ENCODE results near the gene NCAM1.

Gene NCAM1

GRCh38 chr11:113314389-113315301 is 353.4 kb downstream of the NCAM1 start, which contains the start of gene TTC12:
TTC12 (plus strand) TSS chr11:113314583; CDS start chr11:113316258, 1,675 bp downstream.
- Histone ChIP-seq H3K36me3 (ENCODE audit: control insufficient read depth in 2 of 2, insufficient read depth in 1 of 2, low read length in 2 of 2) (peaks cover 0 to 25% of the 10 kb centered on the region in 2 experiments; a peak in 1 of 3 replicates), H3K4me1 (ENCODE audit: control insufficient read depth, insufficient read depth, low read length) (no peaks in the 10 kb centered on the region; the same call in 1 of the 2 replicates), H3K27ac (ENCODE audit: extremely low read depth, low read depth, low read length) (peak within 1 kb of the TSS; percentile 48; the same call in 1 of the 2 replicates), H3K4me3 (ENCODE audit: low read depth, low read length) (peak within 1 kb of the TSS; percentile 92), H3K9me3 (ENCODE audit: control insufficient read depth, insufficient read depth, low read depth, low read length) (no peaks in the 10 kb centered on the region)
- CTCF ChIA-PET, result interaction anchor here (0.6 to 2.9 kb wide), 7 partner anchors 8 to 795 kb away, joined by 3 to 14 read pairs (median 4); no protein-coding TSS in a partner anchor
- POLR2A ChIA-PET, result interaction anchor here (0.6 to 1.5 kb wide), 6 partner anchors 8 to 389 kb away, joined by 3 to 4 read pairs (median 3); no protein-coding TSS in a partner anchor
- TF ChIP-seq ZNF518A (tag by site-specific recombination; conservative IDR thresholded peaks at IDR 0.05; ENCODE audit: low read depth), result no peak
- TF ChIP-seq ZBTB1 (tag by site-specific recombination; IDR thresholded peaks at IDR 0.05), result no peak
- TF ChIP-seq ZSCAN5A (tag by site-specific recombination; IDR thresholded peaks at IDR 0.05), result no peak
- TF ChIP-seq ZBTB7A (tag by site-specific recombination; IDR thresholded peaks at IDR 0.05; ENCODE audit: low read depth), result 0 out of 2 replicates have a peak, but pooled peaks have one; percentile 12
- peak; percentile 59; the same call in 1 of the 2 replicates for TF ChIP-seq PATZ1 (tag by site-specific recombination; IDR thresholded peaks at IDR 0.05)
- peak; percentile 68; the same call in 1 of the 2 replicates for TF ChIP-seq ZNF76 (tag by site-specific recombination; IDR thresholded peaks at IDR 0.05; ENCODE audit: borderline replicate concordance, low read depth)
- TF ChIP-seq ZNF280D (tag by site-specific recombination; IDR thresholded peaks at IDR 0.05), result no peak
- TF ChIP-seq ZBTB8A (tag by site-specific recombination; IDR thresholded peaks at IDR 0.05), result peak; percentile 86
- peak; percentile 61; the same call in 1 of the 2 replicates for TF ChIP-seq KLF10 (tag by site-specific recombination; IDR thresholded peaks at IDR 0.05)
- TF ChIP-seq ZSCAN4 (tag by site-specific recombination; IDR thresholded peaks at IDR 0.05), result no peak
- TF ChIP-seq ZNF214 (tag by site-specific recombination; IDR thresholded peaks at IDR 0.05; ENCODE audit: borderline replicate concordance), result no peak
- 0 out of 2 replicates have a peak, but pooled peaks have one; percentile 48 for TF ChIP-seq ZNF629 (tag by site-specific recombination; IDR thresholded peaks at IDR 0.05)
- no peak for TF ChIP-seq ZNF610 (tag by site-specific recombination; IDR thresholded peaks at IDR 0.05; ENCODE audit: borderline replicate concordance)
- TF ChIP-seq ZSCAN30 (tag by site-specific recombination; IDR thresholded peaks at IDR 0.05), result peak; percentile 44; the same call in 1 of the 2 replicates
- TF ChIP-seq IKZF3 (tag by site-specific recombination; IDR thresholded peaks at IDR 0.05), result no peak
- TF ChIP-seq GLI4 (tag by site-specific recombination; IDR thresholded peaks at IDR 0.05), result no peak
- TF ChIP-seq ZNF174 (tag by site-specific recombination; IDR thresholded peaks at IDR 0.05), result no peak
- peak; percentile 94 for TF ChIP-seq ZBTB20 (tag by site-specific recombination; IDR thresholded peaks at IDR 0.05)
- TF ChIP-seq SP7 (tag by site-specific recombination; IDR thresholded peaks at IDR 0.05), result no peak
- TF ChIP-seq ZNF747 (tag by site-specific recombination; IDR thresholded peaks at IDR 0.05), result no peak
- peak; percentile 31; the same call in 1 of the 2 replicates for TF ChIP-seq GLIS1 (tag by site-specific recombination; IDR thresholded peaks at IDR 0.05)
- no peak for TF ChIP-seq ZNF350 (tag by site-specific recombination; IDR thresholded peaks at IDR 0.05)
- no peak for TF ChIP-seq ZNF621 (tag by site-specific recombination; IDR thresholded peaks at IDR 0.05)

Measured in HEK293 (cell line).